ENCODE results near the gene TRPT1. TPM values are rescaled to one million over a fixed set of nuclear protein-coding genes. Genes with fewer than 3 reads are reported as not detected.

TRPT1 gene
- polyA plus RNA-seq, 2 of the 4 experiments (the other 2 are of a cell fraction) = 18.6 to 28.5 TPM

GRCh38 chr11:64244107-64244506 is 18.1 kb upstream of the TRPT1 start:
- ATAC-seq = no peak
- Histone ChIP-seq H3K27ac (peak overlapping the region in 1 of 2 experiments; percentile 99; a peak in 3 of 6 replicates), H3K4me3 (no peak overlapping the region), H3K4me2 (peak overlapping the region; percentile 100), H3K9me3 (no peaks in the 10 kb centered on the region), H3K4me1 (peaks cover 44% of the 10 kb centered on the region)
- TF ChIP-seq MAZ (IDR thresholded peaks at IDR 0.05; ENCODE audit: borderline replicate concordance, low read depth, low read length) (no peak), HES2 (IDR thresholded peaks at IDR 0.05) (no peak), JUN (IDR thresholded peaks at IDR 0.05) (no peak; a peak in 1 of 5 replicates), EHMT2 (IDR thresholded peaks at IDR 0.05; ENCODE audit: low read depth) (no peak), RCOR1 (IDR thresholded peaks at IDR 0.05; ENCODE audit: low read depth, low read length) (no peak), HOXB5 (CRISPR knock-in tag; IDR thresholded peaks at IDR 0.05) (no peak), BCL3 (IDR thresholded peaks at IDR 0.05) (no peak), CHD4 (IDR thresholded peaks at IDR 0.05; ENCODE audit: borderline replicate concordance) (no peak)
- DNase-seq (ENCODE audit: low read depth in 1 of 2, low spot score in 1 of 2) = no peak
- WGBS (ENCODE audit: missing lambda C conversion rate) = 40% methylated on average over 5 of the region's 5 CpGs
- ChIA-PET CTCF (interaction anchor here (0.9 to 12.2 kb wide), 7 partner anchors 8 to 70 kb away, joined by 3 to 220 read pairs (median 5); partner anchors contain the start of genes BAD, CATSPERZ, ESRRA and GPR137), POLR2A (interaction anchor here (0.6 to 6.0 kb wide), 2 partner anchors 26 to 611 kb away, joined by 3 to 53 read pairs; no protein-coding TSS in a partner anchor)
- no peak for FAIRE-seq

GRCh38 chr11:64243236-64243854 is 17.4 kb upstream of the TRPT1 start:
- 75% methylated on average over 8 of the region's 8 CpGs for WGBS (ENCODE audit: missing lambda C conversion rate)
- Histone ChIP-seq H3K4me3 (no peak overlapping the region; the same call in 2 of the 3 replicates), H3K4me2 (peak overlapping the region; percentile 100), H3K4me1 (peaks cover 44% of the 10 kb centered on the region), H3K9me3 (no peaks in the 10 kb centered on the region), H3K27ac (peak overlapping the region in 1 of 2 experiments; percentile 98; a peak in 3 of 6 replicates)
- ATAC-seq (no peak), FAIRE-seq (no peak), DNase-seq (ENCODE audit: low read depth in 1 of 2, low spot score in 1 of 2) (no peak)
- TF ChIP-seq CEBPB (IDR thresholded peaks at IDR 0.05) = no peak
- TF ChIP-seq CTCF (IDR thresholded peaks at IDR 0.05) = no peak
- no peak for TF ChIP-seq HOXB13 (CRISPR knock-in tag; IDR thresholded peaks at IDR 0.05; ENCODE audit: low read depth)
- TF ChIP-seq MAX (IDR thresholded peaks at IDR 0.05) = no peak
- no peak for TF ChIP-seq RFX5 (IDR thresholded peaks at IDR 0.05)
- no peak for TF ChIP-seq FOSL2 (IDR thresholded peaks at IDR 0.05)
- peak; percentile 41; the same call in 1 of the 2 replicates for TF ChIP-seq FOSL2 (CRISPR knock-in tag; IDR thresholded peaks at IDR 0.05)
- peak in 1 of 2 experiments; percentile 56; a peak in 1 of 5 replicates for TF ChIP-seq JUN (IDR thresholded peaks at IDR 0.05)
- no peak for TF ChIP-seq ZC3H11A (IDR thresholded peaks at IDR 0.05)
- ChIA-PET POLR2A (interaction anchor here (2.7 to 6.0 kb wide), 2 partner anchors 27 to 42 kb away, joined by 7 to 53 read pairs; partner anchors contain the start of genes BAD and GPR137), CTCF (interaction anchor here (0.7 to 12.2 kb wide), 9 partner anchors 7 to 75 kb away, joined by 3 to 220 read pairs (median 4); partner anchors contain the start of genes BAD, CATSPERZ, ESRRA and GPR137)

All from A549 (cell line).